ENCODE measurements around the gene ACP7.
"Not testable (repeated sequence)": the region's sequence is repeated elsewhere in the genome, so short reads cannot be mapped to it uniquely, and the experiment has no call there.

Gene ACP7

DNA sequence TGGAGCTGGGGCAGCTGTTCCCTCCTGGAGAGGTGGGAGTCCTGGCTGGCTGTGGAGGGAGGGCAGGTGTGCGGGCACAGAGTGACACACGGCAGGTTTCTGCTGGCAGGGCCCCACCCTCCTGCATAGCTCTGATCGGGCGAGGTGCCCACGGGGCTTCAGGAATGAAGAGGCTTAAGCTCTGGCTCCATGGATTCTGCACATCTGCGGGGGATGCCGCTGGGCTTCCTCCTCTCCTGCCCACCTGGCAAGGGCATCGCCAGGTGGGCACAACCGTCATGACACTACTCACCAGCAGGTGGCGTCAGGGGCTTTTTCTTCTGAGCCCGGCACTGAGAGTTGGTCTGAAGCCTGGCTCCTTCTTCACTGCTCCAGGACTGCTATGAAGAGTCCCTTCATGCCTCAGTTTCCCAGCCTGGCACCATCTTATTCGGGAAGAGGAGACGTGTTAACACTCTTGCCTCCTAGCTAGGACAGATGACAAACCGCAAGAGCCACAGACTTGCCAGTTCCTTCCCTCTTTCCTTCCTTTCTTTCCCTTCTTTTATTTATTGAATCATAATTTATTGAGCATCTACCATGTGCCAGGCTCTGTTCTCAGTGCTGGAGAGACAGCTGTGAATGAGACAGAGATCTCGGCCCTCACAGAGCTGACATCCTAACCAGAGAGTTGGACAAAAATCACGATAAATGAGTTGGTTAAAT is 26.2 kb downstream of the ACP7 start:
- DNase-seq = peak; percentile 31

DNA sequence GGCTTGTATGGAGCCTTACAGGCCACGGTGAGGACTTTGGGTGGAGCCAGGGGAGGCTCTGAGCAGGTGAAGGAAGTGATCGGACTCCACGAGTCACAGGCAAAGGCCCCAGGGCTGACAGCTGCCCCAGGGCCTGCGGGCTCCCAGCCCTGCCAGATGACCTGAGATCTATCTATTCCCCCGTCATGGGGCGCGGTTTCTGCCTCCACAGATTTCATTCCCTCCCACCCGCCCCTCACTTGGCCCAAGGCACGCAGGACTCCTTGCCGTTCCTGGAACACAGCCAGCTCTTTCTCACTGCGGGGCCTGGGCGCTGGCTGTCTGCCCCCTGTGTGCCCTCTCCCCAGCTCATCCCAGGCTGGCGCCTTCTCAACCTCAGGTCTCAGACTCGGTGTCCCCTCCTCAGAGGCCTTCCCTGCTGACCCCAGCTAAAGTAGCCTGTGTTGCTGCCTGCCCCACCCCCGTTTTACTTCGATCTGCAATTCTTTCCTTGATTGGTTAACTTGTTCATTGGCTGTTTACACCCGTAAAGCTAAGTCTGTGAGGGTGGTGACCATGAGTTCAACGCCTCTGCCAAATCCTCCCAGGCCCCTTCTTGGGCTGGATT is 27.5 kb downstream of the ACP7 start:
- no peak for DNase-seq

DNA sequence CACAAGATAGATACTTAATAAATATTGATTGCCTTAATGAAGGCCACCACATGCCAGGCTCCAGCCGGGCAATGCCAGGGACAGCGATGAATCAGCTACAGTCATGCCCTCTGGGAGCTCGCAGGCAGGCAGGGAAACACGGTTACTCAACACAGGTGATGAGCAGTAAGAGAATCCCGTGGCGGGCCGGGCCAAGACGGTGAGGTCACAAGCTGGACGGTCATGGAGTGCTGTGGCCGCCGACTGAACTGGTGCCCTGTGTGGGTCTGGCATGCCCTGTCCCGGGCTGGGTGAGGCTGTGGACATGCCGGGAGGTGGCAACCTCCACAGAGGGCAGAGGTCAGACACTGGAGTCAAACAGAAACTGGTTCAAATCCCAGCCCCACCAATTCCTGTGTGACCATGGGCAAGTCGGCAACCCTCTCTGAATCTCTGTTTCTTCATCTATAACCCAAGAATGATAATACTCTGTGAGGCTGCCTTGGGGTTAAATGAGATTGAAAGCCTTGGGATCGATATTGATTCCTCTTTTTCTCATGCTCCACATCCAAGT is 28.2 kb downstream of the ACP7 start:
- DNase-seq = no peak

DNA sequence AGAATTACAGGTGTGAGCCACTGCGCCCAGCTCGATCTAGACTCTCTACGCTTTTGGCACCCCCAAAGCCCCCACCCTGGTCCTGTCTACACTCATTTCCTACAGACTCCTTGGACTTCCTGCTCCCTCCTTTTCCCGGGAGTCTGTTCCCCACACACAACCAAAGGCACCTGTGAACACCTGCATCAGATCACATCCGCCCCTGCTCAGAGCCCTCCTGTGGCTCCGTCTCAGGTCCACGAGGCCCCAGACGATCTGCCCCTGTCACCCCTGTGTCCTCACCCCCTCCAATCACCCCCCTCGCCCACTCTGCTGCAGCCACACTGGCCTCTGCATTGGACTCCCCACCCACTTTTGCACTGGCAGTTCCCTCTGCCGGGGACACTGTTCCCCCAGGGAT is 29.0 kb downstream of the ACP7 start:
- no peak for DNase-seq

DNA sequence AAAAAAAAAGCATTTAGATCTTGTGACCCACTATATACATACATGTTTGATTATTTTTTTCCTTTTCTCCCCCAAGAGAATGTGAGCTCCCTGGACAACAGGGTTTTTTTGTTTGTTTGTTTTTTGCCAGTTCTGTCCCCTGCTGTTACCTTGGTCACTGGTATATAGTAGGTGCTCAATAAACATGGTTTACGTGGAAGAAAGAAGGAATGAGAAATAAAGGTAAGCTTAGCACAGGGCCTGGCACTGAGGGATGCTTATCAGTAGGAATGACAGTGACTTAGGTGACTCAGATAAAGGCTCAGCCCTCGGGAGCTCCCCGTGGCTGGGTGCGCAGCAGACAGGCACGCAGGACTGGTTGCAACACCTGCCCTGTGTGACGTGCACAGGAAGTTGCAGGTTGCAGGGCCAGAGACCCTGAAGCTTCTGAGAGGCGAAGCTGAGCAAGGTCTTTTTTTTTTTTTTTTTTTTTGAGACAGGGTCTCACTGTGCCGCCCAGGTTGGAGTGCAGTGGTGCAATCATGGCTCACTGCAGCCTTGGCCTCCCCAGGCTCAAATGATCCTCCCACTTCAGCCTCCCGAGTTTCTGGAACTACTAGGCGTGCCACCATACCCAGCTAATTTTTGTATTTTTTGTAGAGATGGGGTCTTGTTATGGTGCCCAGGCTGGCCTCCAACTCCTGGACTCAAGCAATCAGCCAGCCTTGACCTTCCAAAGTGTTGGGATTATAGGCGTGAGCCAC is 31.1 kb downstream of the ACP7 start:
- no peak for DNase-seq

DNA sequence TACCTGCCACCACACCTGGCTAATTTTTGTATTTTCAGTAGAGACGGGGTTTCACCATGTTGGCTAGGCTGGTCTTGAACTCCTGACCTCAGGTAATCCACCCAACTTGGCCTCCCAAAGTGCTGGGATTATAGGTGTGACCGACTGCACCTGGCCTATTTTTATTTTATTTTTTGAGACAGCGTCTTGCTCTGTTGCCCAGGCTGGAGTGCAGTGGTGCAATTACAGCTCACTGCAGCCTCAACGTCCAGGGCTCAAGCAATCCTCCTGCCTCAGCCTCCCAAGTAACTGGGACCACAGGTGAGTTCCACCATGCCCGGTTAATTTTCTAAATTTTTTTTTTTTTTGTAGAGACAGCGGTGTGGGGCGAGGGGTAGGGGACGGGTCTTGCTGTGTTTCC is 32.9 kb downstream of the ACP7 start:
- not testable (repeated sequence) for DNase-seq

DNA sequence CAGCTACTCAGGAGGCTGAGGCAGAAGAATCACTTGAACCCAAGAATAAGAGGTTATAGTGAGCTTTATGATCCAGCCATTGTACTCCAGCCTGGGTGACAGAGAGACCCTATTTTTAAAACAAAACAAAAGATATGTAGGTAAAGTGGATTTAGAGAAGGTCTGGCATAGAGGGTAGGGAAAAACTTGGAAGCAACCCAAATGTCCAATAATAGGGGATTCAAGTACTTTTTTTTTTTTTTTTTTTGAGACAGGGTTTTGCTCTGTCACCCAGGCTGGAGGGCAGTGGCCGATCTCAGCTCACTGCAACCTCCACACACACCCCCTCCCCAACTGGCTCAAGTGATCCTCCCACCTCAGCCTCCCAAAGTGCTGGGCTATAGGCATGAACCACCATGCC is 35.7 kb downstream of the ACP7 start:
- no peak for DNase-seq

DNA sequence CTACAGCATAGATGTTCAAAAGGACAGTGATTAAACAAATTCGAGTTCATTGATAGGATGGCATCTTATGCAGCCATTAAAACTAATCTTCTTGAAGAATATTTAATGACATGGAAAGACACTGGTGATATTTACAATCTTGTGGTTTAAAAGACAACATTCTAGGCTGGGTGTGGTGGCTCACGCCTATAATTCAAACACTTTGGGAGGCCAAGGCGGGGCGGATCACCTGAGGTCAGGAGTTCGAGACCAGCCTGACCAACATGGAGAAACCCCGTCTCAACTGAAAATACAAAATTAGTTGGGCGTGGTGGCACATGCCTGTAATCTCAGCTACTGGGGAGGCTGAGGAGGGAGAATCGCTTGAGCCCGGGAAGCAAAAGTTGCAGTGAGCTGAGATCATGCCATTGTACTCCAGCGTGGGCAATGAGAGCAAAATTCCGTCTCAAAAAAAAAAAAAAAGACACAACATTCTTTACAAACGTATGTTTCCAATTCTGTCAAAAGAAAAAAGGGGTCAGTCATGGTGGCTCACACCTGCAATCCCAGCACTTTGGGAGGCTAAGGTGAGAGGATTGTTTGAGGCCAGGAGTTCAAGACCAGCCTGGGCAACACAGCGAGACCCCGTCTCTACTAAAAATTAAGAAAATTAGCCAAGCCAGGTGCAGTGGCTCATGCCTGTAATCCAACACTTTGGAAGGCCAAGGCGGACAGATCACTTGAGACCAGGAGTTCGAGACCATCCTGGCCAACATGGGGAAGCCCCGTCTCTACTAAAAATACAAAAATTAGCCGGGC is 39.0 kb downstream of the ACP7 start:
- no peak for DNase-seq

DNA sequence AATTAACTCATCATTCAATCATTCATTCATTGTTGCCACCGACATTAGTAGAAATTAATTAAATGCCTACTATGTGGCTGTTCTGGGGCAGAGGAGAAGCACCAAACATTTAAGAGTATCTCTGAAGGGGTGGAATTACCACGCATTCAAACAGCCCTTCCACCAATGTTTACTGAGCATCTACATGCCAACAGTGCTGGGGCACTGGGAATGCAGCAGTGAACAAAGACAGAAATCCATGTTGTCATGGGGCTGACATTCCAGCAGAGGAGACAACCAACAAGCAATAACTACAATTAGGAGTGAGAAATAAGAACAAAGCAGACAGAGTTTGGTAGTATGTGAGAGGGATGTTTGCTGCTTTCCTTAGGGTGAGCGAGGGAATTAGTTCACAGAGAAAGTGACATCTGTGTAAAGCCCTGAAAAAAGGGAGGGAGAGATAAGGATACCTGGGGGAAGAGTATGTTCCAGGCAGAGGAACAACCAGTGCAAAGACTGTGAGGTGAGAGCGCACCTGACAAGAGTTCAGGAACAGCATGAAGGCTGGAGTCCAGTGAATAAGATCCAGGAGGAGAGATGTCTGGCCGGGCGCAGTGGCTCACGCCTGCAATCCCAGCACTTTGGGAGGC is 40.1 kb downstream of the ACP7 start:
- no peak for DNase-seq

DNA sequence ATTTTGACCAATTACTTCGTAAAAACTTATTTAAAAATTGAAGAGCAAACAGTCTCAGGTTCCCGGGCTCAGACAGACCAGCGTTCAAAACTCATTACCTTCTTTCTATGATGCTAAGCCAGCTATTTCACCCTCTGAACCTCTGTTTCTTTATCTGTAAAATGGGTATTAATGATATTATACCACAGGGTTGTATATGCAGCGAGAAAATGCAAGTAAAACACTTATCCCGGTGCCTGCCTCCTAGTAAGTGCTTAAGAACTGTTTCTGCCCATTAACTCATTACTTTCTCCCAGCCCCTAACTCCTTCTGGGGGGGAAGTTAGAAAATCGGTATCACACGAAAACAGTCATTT is 41.0 kb downstream of the ACP7 start:
- DNase-seq = no peak

DNA sequence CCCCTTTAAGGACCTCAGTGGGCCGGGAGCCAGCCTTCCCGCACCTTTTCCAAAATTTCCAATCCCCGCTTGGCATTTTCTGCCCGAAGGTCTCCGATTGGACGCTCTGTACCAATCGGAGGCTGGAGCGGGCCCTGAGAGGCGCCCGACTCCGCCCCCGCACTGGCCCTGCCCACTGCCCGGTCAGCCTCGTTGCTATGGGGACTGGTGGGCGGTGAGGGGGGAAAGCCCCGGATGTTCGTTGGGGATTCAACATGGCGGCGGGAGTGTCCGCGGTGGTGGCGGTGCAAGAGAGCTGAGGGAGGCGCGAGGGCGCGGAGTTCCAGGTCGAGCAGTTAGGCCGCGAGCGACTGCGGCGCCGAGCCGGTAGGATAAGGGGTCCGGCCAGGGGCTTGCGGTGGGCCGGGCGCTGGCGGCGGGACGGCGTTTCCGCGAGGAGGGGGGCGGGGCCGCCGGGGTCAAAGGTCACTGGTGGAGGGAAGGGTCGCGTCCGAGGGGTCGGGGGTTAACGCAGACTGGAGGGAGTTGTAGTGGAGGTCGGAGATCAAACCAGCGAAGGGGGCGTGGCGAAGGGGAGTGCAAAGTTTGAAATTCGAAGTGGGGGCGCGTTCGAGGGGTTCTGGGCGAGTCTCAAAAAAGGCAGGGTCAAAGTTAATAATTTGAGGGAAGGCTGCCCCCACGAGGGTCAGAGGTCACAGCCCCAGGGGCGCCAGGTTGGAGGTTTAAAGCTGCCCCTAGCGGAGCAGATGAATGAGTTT is 41.6 kb downstream of the ACP7 start, which contains the start of gene PAK4:
PAK4 (plus strand) TSS at position 233 of the 758 bp plus-strand sequence. CDS start 43,768 bp downstream, outside the sequence.
- DNase-seq = peak; percentile 92

DNA sequence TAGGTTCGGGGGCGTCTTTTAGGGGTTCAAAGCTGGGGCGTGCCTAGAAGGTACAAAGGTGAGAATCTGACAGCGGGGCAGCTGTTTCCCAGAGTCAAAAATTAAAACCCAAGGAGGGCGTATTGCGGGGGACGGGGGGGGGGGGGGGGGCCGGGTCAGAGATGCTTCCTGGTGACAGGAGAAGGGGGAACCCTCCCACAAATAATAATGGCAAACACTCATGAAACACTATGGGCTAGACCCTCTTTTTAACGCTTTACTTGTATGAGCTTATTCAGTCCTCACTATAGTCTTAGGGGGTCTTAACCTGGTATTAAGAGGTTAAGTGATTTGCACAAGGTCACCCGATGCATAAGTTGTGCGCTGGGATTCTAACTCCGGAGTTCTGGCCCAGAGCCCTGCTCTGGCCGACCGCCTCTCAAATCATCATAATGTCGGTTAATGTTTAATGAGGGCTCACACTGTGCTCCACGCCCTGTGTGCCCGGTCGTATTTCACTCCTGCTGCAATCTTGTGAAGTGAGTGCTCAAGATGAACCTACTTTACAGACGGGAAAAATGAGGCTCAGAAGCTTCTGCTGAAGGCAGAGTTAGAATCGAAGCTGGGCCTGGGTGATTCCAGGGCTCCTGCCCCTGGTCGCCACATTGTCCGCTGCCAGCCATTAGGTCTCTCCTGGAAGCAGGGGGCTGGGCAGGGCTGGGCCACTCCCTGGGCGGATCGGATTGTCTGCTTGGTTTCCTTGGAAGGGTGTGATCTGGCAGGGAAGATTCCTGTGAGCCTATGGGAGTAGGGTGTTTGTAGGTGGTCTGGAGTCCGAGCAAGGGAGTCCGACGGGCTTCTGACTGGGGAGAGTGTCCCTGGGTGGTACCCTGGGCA is 42.4 kb downstream of the ACP7 start:
- no peak for DNase-seq

DNA sequence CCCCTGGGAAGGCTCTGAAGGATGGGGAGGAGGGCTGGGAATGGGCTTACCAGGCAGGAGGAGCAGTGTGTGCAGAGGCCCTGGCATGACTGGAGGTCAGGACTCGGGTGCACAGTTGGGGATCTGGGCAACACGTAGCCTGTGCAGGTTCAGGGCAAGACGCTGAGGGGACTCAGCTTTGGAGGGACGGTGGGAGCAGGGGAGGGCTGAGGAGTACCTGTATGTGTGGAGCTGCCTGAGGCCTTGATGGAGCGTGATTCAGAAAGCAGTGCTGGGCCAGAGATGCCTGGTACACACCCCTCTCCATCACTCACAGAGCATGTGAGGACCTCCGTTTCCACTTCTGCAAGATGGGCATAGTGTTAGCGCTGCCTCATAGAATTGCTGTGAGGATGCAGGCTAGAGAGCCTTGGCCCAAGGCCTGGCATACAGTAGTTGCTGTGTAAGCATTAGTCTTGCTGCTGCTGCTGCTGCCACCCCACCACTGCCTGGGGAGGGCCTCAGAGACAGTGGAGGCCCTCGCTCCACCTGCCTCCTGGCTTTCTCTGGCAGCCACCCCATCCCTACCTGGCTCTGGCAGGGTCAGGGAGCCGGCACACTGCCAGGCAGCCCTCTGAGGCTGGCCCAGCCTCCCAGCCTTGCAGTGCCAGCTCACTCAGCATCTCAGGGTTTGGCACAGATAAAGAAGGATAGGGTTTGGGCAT is 43.8 kb downstream of the ACP7 start:
- DNase-seq = no peak

DNA sequence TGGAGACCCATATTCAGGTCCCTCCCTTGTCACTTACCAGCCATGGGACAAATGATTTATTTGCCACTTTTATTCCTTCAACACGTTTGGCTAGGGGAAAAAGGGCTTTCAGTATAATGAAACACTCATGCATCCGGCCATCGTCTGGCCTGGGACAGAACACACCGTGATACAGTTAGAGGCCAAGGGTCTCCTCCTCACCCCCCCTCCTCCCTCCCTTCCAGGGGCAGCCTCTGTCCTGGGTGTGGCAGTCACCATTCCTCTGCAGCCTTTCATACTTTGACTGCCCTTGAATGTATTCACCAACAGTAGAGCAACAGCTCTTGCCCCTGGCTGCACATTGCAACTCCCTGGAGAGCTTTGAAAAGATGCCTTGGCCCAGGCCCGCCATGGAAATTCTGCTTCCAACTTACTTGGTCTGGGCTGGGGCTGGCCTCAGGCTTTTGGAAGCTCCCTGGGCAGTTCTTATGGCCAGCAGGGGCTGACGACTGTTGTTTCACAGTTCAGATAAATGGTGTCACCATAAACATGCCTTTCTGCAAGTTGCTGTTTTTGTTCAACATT is 44.4 kb downstream of the ACP7 start:
- no peak for DNase-seq

DNA sequence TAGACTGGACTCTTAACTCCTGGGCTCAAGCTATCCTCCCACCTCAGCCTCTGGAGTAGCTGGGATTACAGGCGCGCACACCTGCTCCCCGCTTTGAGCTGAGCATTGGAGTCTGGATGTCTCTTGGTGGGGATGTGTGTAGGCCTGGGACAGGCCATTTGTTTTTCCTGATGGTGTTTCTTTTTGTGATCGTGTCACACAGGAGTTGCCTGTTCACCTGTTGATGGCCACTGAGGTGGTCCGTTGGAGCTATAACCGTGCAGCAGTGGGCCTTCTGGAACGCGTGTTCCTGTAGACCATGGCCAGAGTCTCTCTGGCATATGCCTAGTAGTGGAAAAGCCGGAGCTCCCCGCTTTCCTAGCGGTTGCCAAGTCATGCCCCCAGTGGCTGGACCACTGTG is 44.9 kb downstream of the ACP7 start:
- DNase-seq = no peak

DNA sequence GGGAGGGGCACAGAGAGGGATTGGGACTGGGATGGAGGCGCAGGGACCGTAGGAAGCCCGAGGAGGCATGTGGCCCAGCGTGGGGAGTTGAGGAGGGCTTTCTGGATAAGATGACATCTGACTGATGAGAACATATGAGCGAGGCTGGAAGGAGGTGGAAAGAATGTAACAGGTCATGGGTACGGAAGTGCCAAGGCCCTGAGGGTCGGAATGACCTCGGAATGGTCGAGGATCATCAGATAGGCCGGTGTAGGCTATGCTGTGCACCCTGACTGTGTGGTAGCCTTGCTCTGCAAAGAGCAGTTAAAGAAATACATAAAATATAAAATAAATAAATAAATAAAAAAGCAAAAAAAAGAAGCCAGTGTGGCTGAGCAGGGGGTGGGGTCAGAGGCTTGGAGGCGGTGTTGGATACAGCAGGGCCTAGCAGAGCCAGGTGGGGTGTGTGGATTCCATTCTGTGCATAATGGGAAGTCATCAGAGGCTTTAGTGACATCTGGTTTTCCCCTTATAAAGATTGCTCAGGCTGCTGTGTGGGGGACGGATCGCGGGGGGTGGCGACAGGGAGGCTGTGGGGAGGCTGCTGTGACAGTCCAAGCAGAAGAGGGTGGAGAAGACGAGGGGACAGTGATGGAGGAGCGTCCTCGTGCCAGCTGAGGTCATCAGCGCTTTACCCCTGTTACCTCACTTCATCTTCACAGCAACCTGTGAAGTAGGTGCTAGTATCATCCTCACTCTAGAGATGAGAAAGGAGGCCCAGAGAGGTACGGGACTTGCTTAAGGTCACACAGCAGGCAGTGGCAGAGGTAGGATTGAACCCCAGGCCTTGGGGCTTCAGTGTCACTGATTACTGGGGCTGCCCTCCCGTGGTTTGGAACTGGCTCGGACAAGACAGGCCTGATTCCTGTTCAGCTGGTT is 46.4 kb downstream of the ACP7 start:
- DNase-seq = no peak

DNA sequence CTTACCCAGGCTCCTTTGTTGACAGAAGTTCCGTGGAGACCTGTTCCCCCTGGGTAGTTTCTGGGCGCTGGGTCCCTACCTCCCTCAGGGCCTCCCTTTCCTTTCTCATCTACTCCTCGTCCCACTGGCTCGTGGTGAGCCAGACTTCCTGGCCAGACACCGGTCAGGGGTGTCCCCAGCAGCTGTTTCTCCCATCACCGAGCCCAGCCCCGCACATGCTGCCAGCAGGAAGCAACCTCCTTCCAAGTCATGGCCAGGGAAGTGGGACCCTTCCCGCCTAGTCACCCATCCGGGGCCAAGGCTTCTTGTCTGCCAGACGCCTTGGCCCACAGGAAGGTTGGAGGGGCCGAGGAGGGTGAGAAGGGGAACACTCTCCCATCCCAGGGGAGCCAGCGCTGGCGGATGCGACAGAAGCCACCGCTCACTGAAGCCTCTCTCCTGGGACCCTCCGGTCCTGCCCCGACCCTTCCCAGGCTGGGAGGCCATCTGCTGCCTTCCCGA is 47.1 kb downstream of the ACP7 start:
- DNase-seq = no peak

DNA sequence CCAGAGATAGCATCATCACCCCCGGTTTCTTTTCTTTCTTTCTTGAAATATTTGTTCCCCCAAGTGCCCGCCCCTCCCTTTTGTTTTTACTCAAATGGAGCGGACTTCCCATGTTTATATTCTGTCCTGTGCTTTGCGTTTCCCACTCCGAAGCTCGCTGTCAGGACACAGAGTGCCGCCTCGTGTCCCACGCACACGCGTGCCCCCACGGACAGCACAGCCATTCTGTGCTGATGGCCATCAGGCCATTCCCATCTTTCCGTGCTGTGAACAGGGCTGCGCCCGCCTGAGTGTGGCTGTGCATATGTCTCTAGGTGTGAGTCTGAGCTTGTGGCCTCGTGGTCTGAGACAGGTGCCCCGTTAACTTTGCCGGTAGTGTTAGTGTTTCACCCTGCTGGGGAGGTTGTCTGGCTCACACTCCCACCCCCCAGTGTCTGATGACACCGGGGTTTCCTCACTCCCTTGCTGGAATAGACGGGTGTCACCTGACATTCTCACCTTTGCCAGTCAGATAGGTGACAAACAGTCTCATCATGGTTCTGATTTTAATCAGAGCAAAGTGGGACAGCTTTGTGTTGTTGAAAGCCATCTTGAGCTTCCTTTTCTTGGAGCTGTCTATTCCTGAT is 48.3 kb downstream of the ACP7 start:
- DNase-seq = no peak

All from NCI-H1048 (cell line).